GM21360 (cell line): ENCODE measurements around the gene WFDC10B.
"Not testable (repeated sequence)": the region's sequence is repeated elsewhere in the genome, so short reads cannot be mapped to it uniquely, and the experiment has no call there.

Experiments used
- ATAC-seq: cut with Tn5 transposase; IDR thresholded peaks from one replicate; pipeline ENCODE4 v1.9.1; 2021; ENCODE audit warnings: mild to moderate bottlenecking, moderate library complexity; ENCODE audit not compliant: unreplicated experiment

The WFDC10B gene

DNA sequence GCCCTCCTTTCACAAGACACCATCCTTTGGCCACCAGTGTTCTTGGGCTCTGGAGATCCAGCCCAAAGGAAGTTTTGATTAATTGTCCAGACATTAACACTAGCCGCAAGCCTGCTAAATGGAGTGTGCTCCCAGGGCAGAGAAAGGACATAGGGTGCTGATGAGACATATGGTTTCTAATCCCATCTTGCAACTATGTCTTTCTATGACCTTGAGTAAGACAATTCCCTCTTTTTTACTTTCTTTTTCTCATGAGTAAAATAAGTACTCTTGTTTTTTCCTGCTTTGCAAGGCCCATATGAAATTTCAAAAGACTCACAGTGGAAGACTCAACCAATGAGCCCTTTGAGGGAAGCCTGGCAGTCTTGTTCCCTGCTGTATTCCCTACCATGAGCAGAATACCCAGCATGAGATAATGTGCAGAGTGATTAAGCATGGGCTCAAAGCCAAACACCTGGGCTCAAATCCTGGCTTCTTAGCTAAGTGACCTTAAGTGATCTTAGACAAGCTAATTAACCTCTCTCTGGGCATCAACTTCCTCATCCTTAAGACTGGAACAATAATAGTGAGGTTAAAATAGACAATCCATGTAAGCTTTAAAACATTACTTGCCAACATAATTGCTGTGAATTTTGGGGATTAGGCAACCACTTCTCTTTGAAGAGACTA lies at the start of gene WFDC10B:
TSS of gene WFDC10B (minus strand) at position 51 of the 669 bp plus-strand sequence. CDS start 19,027 bp downstream, outside the sequence.
- ATAC-seq = no peak

DNA sequence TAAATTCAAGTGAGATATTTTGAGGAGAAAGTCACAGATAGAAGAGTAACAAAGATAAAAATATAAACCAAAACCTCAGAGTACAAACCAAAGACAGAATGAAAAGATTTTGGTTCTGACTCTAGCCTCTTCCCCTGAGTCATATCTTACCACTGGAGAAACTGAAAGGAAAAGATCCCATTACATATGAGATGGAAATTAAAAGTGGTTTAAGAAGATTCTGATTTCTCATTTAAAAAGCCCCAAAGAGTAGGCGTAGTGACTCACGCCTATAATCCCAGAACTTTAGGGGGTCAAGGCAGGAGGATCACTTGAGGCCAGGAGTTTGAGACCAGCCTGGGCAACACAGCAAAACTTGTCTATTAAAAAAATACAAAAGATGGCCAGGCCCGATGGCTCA lies 47.9 kb upstream of the WFDC10B start:
- ATAC-seq = no peak

GRCh38 chr20:45751721-45752120 lies 46.9 kb upstream of the WFDC10B start:
- no peak for ATAC-seq

DNA sequence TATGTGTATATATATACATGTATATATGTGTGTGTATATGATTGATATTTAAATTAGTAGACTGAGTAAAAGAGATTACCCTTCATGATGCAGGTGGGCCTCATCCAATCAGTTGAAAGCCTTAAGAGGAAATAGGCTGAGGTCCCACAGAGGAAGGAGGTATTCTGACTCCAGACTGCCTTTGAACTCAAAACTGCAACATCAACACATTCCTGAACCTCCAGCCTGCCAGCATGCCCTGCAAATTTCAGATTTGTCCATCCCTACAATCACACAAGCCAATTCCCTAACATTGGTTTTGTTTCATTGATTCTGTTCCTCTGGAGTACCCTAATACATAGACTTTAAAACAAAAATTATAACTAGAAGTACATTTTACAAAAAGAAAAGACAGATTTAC lies 40.2 kb upstream of the WFDC10B start:
- ATAC-seq = no peak

DNA sequence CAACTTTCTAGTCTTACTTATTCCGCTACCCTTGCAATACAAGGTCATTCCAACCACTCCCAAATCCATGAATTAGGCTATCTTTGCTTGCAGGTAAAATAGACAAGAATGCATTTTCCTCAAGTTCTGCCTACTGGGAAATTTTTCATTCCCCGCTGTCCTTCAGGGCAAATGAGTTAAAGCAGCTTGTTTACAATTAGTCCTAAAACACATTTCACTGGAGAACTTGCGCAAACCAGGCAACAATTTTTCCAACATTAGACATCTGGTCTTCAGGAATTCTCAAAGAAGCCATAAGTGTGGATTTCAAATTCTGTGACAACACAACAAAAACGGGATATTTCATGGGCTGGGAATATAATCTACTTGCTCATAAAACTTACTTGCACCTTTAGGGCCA lies 37.8 kb upstream of the WFDC10B start:
- no peak for ATAC-seq

DNA sequence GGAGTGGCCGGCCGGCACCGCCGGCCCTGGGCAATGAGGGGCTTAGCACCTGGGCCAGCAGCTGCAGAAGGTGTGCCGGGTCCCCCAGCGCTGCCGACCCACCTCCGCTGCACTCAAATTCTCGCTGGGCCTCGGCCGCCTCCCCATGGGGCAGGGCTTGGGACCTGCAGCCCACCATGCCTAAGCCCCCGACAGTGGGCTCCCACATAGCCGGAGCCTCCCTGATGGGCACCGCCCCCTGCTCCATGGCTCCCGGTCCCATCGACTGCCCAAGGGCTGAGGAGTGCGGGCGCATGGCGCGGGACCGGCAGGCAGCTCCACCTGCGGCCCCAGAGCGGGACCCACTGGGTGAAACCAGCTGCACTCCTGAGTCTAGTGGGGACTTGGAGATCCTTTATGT lies 31.2 kb upstream of the WFDC10B start:
- ATAC-seq = no peak

GRCh38 chr20:45735552-45735951 lies 30.7 kb upstream of the WFDC10B start:
- no peak for ATAC-seq

GRCh38 chr20:45732199-45732598 lies 27.4 kb upstream of the WFDC10B start:
- ATAC-seq = no peak

DNA sequence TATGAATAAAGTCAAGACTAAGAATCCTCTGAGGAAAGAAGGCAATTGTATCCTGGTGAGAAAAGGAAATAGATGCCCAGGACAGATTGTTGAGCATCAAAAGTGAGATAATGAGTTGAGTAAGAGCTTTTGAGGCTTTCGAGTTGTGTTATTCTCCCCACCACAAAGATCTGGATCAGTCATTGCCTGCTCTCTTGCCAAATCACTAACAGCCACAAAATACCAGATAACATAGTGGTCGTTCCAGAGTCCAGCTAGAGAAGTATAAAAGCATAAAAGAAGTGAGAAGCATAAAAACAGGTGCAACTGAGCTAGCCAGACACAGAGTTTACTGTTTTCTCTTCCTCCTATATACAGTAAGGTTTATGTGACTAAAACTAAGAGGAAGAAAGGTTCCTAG lies 22.2 kb upstream of the WFDC10B start:
- no peak for ATAC-seq

DNA sequence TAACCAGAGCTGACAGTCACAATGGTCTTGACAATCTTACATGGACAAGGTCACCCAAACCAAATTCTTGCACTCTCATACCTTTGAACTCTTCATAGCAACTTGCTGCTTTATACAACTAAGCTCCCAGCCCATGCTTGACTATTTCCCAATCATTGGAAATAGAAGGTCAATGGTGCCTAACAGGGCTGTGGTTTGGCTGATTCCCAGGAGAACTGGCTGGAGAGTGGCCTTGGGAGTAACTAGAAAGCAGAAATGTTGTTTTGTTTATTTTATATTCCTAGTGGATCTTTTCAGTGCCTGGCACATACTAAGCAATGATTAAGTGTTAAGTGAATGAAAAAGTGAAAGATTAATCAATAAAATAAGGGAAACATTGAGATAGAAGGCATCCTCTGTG lies 20.3 kb upstream of the WFDC10B start:
- ATAC-seq = no peak

- no peak for ATAC-seq
Measured at GRCh38 chr20:45722047-45722446, 17.2 kb upstream of the WFDC10B start, which contains the start of gene SPINT4. Gene SPINT4 (plus strand): TSS chr20:45722347. CDS start chr20:45722368, 21 bp downstream.

DNA sequence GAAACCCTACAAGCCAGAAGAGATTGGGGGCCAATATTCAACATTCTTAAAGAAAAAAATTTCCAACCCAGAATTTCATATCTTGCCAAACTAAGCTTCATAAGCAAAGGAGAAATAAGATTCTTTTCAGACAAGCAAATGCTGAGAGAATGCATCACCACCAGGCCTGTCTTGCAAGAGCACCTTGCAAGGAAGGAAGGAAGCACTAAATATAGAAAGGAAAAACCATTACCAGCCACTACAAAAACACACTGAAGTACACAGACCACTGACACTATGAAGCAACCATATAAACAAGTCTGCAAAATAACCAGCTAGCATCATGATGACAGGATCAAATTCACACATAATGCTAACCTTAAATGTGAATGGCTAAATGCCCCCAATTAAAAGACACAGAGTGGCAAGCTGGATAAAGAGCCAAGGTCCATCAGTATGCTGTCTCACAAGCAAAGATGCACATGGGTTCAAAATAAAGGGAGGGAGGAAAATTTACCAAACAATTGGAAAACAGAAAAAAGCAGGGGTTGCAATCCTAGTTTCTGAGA lies 11.4 kb upstream of the WFDC10B start:
- ATAC-seq = not testable (repeated sequence)

DNA sequence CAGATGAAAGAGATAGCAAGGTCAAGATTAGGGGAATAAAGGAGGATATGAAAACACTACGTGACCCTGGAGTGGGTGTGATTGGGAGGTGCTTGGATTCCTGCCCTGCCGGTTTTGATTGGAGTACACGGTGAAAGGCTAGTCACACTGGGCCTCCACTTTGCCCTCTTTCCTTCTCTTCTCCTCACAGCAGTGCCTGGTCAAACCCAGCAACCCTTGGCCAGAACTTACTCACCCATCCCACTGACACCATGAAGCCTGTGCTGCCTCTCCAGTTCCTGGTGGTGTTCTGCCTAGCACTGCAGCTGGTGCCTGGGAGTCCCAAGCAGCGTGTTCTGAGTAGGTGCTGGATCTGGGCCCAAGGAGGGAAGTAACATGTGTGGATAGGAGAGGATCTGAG lies 2.9 kb downstream of the WFDC10B start, which contains the start of gene WFDC13:
TSS of gene WFDC13 (plus strand) at position 166 of the 400 bp plus-strand sequence. CDS start at position 252, 86 bp downstream.
- ATAC-seq = no peak

- ATAC-seq = no peak
Measured at GRCh38 chr20:45701104-45701503, 3.7 kb downstream of the WFDC10B start.

GRCh38 chr20:45695496-45695895 lies 9.3 kb downstream of the WFDC10B start:
- ATAC-seq = no peak

- not testable (repeated sequence) for ATAC-seq
Measured at GRCh38 chr20:45693346-45693745, 11.5 kb downstream of the WFDC10B start.

DNA sequence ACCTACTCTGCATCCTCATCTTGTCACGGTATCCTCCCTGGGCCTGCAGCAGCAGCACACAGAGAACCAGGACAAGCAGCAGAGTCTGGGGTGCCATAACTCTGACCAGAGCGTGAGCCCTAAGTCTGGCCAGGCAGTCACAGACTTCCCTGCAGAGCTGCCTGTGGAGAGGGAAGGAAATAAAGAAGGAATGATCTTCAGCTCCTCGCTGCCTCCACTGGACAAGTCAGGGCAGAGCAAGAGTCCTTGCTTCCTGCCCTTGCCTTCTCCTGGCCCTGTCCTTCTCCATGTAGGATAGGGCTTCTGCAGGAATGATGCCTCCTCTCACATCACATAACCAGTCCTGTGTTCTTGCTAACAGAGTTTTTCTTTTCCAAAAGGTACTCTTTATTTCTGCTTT lies 18.9 kb downstream of the WFDC10B start:
- ATAC-seq = no peak

DNA sequence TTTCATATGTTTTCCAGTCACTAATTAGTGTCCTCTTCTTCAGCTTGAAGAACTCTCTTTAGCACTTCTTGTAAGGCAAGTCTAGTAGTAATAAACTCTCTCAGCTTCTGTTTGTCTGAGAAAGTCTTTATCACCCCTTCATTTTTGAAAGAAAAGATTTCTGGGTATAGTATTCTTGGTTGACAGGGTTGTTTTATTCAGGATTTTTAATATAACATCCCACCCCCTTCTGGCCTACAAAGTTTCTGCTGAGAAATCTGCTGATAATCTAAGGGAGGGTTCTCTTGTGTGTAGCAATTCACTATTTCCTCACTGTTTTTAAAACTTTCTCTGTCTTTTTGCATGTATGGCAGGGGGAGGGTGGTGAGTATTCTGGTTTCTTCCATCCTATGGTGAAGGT lies 25.2 kb downstream of the WFDC10B start:
- no peak for ATAC-seq

DNA sequence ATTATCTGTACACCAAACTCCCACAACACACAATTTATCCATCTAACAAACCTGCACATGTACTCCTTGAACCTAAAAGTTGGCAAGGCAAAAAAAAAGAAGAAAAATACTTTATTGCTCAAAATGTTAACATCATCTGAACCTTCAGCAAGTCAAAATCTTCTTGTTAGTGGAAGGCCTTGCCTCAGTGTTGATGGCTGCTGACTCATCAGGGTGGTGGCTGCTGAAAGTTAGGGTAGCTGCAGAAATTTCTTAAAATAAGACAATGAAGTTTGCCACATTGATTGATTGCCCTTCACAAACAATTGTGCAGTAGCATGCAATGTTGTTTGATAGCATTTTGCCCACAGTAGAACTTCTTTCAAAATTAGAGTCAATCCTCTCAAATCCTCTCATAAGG lies 32.1 kb downstream of the WFDC10B start:
- ATAC-seq = no peak

DNA sequence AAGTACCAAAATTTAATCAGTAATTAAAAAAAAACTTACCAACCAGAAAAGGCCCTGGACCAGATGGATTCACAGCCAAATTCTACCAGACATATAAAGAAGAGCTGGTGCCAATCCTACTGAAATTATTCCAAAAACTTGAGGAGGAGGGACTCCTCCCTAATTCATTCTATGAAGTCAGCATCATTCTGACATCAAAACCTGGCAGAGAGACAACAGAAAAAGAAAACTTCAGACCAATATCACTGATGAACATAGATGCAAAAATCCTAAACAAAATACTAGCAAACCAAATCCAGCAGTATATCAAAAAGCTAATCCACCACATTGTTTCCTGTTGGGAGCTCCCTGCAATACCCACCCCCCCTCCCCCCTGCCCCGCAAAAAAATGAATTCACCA lies 34.7 kb downstream of the WFDC10B start, which contains the start of gene WFDC11:
TSS of gene WFDC11 (minus strand) at position 101 of the 400 bp plus-strand sequence. CDS start 19,639 bp downstream, outside the sequence.
- ATAC-seq = no peak

DNA sequence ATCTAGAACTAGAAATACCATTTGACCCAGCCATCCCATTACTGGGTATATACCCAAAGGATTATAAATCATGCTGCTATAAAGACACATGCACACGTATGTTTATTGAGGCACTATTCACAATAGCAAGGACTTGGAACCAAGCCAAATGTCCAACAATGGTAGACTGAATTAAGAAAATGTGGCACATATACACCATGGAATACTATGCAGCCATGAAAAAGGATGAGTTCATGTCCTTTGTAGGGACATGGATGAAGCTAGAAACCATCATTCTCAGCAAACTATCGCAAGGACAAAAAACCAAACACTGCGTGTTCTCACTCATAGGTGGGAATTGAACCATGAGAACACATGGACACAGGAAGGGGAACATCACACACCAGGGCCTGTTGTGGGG lies 47.8 kb downstream of the WFDC10B start:
- ATAC-seq = not testable (repeated sequence)

GRCh38 chr20:45651726-45652125 lies 53.1 kb downstream of the WFDC10B start:
- ATAC-seq = not testable (repeated sequence)
